GM10266 (cell line): ENCODE measurements around the gene GALNT7.

Source experiments
- DNase-seq: peaks from one replicate; pipeline ENCODE4 v3.0.0; 2012; ENCODE audit errors: extremely low spot score
- TF ChIP-seq, protein P1 (sequence below): IDR thresholded peaks from 2 replicates; pipeline ENCODE4 v1.5.1; 2012; ENCODE audit warnings: mild to moderate bottlenecking, low read depth; ENCODE audit not compliant: control insufficient read depth, insufficient read depth; ENCODE audit errors: missing control alignments

GALNT7 gene

DNA sequence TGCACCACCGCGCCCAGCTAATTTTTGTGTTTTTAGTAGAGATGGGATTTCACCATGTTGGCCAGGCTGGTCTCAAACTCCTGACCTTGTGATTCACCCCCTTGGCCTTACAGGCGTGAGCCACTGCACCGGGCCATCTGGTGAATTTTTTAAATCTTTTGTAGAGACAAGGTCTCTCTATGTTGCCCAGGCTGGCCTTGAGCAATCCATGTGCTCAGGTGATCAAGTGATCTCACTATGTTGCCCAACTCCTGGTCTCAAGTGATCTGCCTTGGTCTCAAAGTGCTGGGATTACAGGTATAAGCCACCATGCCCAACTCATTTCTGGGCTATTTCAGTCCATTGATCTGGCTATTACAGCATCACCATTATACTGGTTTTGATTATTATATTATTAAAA is 22.2 kb upstream of the GALNT7 start:
- TF ChIP-seq, protein P1, sequence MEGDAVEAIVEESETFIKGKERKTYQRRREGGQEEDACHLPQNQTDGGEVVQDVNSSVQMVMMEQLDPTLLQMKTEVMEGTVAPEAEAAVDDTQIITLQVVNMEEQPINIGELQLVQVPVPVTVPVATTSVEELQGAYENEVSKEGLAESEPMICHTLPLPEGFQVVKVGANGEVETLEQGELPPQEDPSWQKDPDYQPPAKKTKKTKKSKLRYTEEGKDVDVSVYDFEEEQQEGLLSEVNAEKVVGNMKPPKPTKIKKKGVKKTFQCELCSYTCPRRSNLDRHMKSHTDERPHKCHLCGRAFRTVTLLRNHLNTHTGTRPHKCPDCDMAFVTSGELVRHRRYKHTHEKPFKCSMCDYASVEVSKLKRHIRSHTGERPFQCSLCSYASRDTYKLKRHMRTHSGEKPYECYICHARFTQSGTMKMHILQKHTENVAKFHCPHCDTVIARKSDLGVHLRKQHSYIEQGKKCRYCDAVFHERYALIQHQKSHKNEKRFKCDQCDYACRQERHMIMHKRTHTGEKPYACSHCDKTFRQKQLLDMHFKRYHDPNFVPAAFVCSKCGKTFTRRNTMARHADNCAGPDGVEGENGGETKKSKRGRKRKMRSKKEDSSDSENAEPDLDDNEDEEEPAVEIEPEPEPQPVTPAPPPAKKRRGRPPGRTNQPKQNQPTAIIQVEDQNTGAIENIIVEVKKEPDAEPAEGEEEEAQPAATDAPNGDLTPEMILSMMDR: no peak
- no peak for DNase-seq

GRCh38 chr4:173151496-173151895 is 17.1 kb upstream of the GALNT7 start:
- TF ChIP-seq, protein P1: no peak
- no peak for DNase-seq

DNA sequence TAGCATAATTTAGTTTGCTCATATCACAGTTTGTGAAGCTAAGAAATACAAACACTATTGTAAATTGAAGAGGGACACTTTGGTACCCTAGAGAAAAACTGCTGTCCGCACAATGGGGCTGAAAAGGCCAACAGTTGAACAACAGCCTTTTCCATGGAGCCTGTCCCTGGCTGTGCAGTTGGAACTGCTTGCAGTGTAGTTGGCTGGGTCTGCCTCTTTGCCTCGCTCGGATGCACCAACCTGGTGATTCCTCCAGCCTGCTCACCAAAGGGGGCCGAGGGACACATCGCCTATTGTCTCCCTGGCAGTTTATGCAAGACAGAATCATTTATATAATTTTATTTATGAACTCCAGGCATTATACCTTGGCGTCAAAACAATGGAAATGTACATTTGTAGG is 16.5 kb upstream of the GALNT7 start:
- TF ChIP-seq, protein P1: no peak
- no peak for DNase-seq

DNA sequence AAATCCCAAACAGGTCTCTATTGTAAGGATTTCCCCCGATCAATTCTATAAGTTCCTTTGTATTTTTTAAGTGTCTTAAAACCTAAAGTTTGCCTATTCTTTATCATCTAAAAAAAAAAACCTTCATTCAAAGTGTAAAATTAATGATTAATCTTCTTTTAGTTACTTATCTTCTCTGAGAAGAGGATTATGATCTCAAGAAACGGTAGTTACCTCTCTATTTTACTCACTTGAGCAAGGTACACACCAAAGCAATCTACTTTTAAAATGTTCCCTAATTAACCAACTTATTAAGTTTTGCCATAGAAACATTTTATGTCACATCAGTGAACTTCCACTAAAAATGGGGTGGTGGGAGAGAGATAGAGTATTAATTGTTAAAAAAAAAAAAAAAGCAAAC is 15.2 kb upstream of the GALNT7 start:
- TF ChIP-seq, protein P1: no peak
- DNase-seq: no peak

- TF ChIP-seq, protein P1: no peak
- DNase-seq: no peak
These were observed 8.8 kb upstream of the GALNT7 start for GRCh38 chr4:173159791-173160190.

DNA sequence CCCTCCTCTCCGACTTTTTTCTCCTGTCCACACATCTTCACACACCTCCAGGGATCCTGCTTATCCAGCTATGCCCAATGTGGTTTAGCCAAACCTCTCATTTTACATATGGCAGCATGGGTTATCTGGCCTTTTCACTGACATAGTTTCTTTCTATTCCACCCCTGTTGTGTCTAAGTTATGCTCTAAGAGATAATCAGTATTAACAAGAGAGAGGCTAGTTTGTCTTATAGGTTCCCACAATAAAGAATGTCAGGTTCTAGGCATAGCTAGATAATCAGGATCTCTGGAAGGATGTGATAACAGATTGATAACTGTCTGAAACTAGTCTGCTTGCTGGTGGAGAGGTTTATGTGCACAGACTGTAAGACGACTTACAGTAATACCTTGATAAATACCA is 7.7 kb upstream of the GALNT7 start:
- DNase-seq: no peak
- TF ChIP-seq, protein P1: no peak

DNA sequence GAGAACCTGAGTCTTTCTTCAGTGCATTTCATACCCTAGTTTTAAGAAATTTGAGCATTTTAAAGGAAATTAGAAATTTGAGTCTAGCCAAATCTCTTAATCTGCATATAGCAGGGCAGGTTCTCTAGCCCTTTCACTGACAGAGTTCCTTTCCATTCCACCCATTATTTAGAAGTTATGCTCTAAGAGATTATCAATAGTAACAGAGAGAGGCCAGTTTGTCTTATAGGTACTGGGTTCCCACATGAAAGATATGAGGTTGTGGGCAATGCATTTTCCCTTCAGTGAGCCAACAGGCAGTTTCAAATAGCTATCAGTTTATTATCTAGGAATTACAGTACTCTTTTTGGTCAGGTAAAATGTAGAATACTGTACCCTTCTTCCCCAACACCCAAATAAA is 7.3 kb upstream of the GALNT7 start:
- no peak for DNase-seq
- TF ChIP-seq, protein P1: no peak
